ENCODE results near the gene TBR1.

- TF ChIP-seq CTCF (conservative IDR thresholded peaks at IDR 0.05) (no peak), ZFX (IDR thresholded peaks at IDR 0.05) (no peak)
Measured at GRCh38 chr2:161415987-161416707, at the start of gene TBR1.
